ENCODE results near the gene IQSEC1. TPM values are rescaled to one million over a fixed set of nuclear protein-coding genes. Genes with fewer than 3 reads are reported as not detected.
A peak's percentile ranks its signal among the peaks of the same experiment; 100 is the strongest.

IQSEC1 gene
- total RNA-seq, 3 donors from 2014 or later = 19.8 to 42.2 (median 21.9) TPM

- H3K4me3 ChIP-seq = no peak overlapping the region
- intact Hi-C loops (cut with DNase I, micrococcal nuclease) = loop anchor here (2.0 to 10.0 kb wide), 2 partner anchors 361 to 363 kb away; no protein-coding TSS in a partner anchor
These were observed 18.8 kb upstream of the IQSEC1 start for GRCh38 chr3:13091898-13092611.

GRCh38 chr3:13088028-13089006 is 15.1 kb upstream of the IQSEC1 start:
- H3K36me3 ChIP-seq (ENCODE audit: low read depth) = no peaks in the 10 kb centered on the region
- no peak for TF ChIP-seq CTCF (IDR thresholded peaks at IDR 0.05)
- intact Hi-C loops (cut with DNase I, micrococcal nuclease) = no loop called here
- DNase-seq (no peak), ATAC-seq (peak; percentile 56)
- H3K9me3 ChIP-seq = no peaks in the 10 kb centered on the region
- no peak overlapping the region for H3K4me3 ChIP-seq
- no peaks in the 10 kb centered on the region for H3K4me1 ChIP-seq (ENCODE audit: low read depth)

More at GRCh38 chr3:13091898-13092611, 18.8 kb upstream of the IQSEC1 start:
- H3K4me1 ChIP-seq (ENCODE audit: low read depth) = no peaks in the 10 kb centered on the region
- no peaks in the 10 kb centered on the region for H3K9me3 ChIP-seq
- peak; percentile 97 for TF ChIP-seq CTCF (IDR thresholded peaks at IDR 0.05)
- peak; percentile 85 to 94 (median 89) for DNase-seq
- peak; percentile 87 for ATAC-seq
- H3K36me3 ChIP-seq (ENCODE audit: low read depth) = no peaks in the 10 kb centered on the region

GRCh38 chr3:13087320-13087990 is 14.2 kb upstream of the IQSEC1 start:
- no peak for DNase-seq
- H3K4me1 ChIP-seq (ENCODE audit: low read depth) = no peaks in the 10 kb centered on the region
- ATAC-seq = no peak
- intact Hi-C loops (cut with DNase I, micrococcal nuclease) = no loop called here
- H3K36me3 ChIP-seq (ENCODE audit: low read depth) = no peaks in the 10 kb centered on the region
- no peak overlapping the region for H3K4me3 ChIP-seq
- TF ChIP-seq CTCF (IDR thresholded peaks at IDR 0.05) = no peak
- no peaks in the 10 kb centered on the region for H3K9me3 ChIP-seq

- DNase-seq = no peak
- ATAC-seq = peak; percentile 12
- intact Hi-C loops (cut with DNase I, micrococcal nuclease) = no loop called here
These were observed 13.3 kb upstream of the IQSEC1 start for GRCh38 chr3:13086531-13086981.

More at GRCh38 chr3:13086531-13086981, 13.3 kb upstream of the IQSEC1 start:
- no peak for TF ChIP-seq CTCF (IDR thresholded peaks at IDR 0.05)
- H3K9me3 ChIP-seq = no peaks in the 10 kb centered on the region
- H3K4me1 ChIP-seq (ENCODE audit: low read depth) = no peaks in the 10 kb centered on the region
- H3K4me3 ChIP-seq = no peak overlapping the region
- H3K36me3 ChIP-seq (ENCODE audit: low read depth) = no peaks in the 10 kb centered on the region
